SK-N-SH treated with all-trans-retinoic acid at 6 μM for 48 hours (cell line): Measurements from ENCODE around the gene KANSL1L.
A peak's percentile ranks its signal among the peaks of the same experiment; 100 is the strongest.

Experiments used
- ATAC-seq: fragments of 200-7000 bp; cut with Tn5 transposase; 3 replicates; pipeline ENCODE4 v1.9.1; 2020; ENCODE audit warnings: mild to moderate bottlenecking, moderate library complexity
- ARNTL ChIP-seq: fragments of 450-650 bp; formaldehyde crosslinking; IDR thresholded peaks from 2 replicates; pipeline ENCODE4 v1.5.0; 2020; ENCODE audit warnings: low read depth, mild to moderate bottlenecking, moderate library complexity, borderline replicate concordance
- BACH2 ChIP-seq: fragments of 250-450 bp; sonication (Bioruptor Pico); IDR thresholded peaks from 2 replicates; pipeline ENCODE4 v1.9.0; 2021; ENCODE audit warnings: mild to moderate bottlenecking, borderline replicate concordance
- ESRRG ChIP-seq: fragments of 250-450 bp; sonication (Bioruptor Pico); IDR thresholded peaks from 2 replicates; pipeline ENCODE4 v1.6.1; 2021; ENCODE audit warnings: mild to moderate bottlenecking
- GLIS3 ChIP-seq: fragments of 250-450 bp; sonication (Bioruptor Pico); IDR thresholded peaks from 2 replicates; pipeline ENCODE4 v1.5.0; 2020; ENCODE audit warnings: mild to moderate bottlenecking, moderate library complexity
- ISL1 ChIP-seq: fragments of 250-450 bp; sonication (Bioruptor Pico); IDR thresholded peaks from 2 replicates; pipeline ENCODE4 v2.1.2; 2022; ENCODE audit warnings: mild to moderate bottlenecking, moderate library complexity
- OSR1 ChIP-seq: fragments of 250-450 bp; sonication (Bioruptor Pico); IDR thresholded peaks from 2 replicates; pipeline ENCODE4 v1.8.0; 2022; ENCODE audit warnings: moderate library complexity, mild to moderate bottlenecking, inconsistent platforms
- PPARA ChIP-seq: fragments of 250-450 bp; sonication (Bioruptor Pico); IDR thresholded peaks from 2 replicates; pipeline ENCODE4 v1.5.0; 2020; ENCODE audit warnings: mild to moderate bottlenecking, borderline replicate concordance
- RARB ChIP-seq: fragments of 250-450 bp; sonication (Bioruptor Pico); IDR thresholded peaks from 2 replicates; pipeline ENCODE4 v1.8.0; 2021; ENCODE audit warnings: mild to moderate bottlenecking, moderate library complexity
- SNAI2 ChIP-seq: fragments of 250-450 bp; sonication (Bioruptor Pico); IDR thresholded peaks from 2 replicates; pipeline ENCODE4 v1.5.0; 2020; ENCODE audit warnings: mild to moderate bottlenecking, moderate library complexity
- TCF4 ChIP-seq: fragments of 250-450 bp; sonication (Bioruptor Pico); IDR thresholded peaks from 2 replicates; pipeline ENCODE4 v1.8.0; 2021; ENCODE audit warnings: mild to moderate bottlenecking, moderate library complexity, borderline replicate concordance
- TOX ChIP-seq: fragments of 250-450 bp; sonication (Bioruptor Pico); IDR thresholded peaks from 2 replicates; pipeline ENCODE4 v1.8.0; 2021; ENCODE audit warnings: mild to moderate bottlenecking, moderate library complexity, borderline replicate concordance
- ZC3H10 ChIP-seq: fragments of 250-450 bp; sonication (Bioruptor Pico); IDR thresholded peaks from 2 replicates; pipeline ENCODE4 v1.5.1; 2021; ENCODE audit warnings: mild to moderate bottlenecking, moderate library complexity
- ZFP3 ChIP-seq: fragments of 250-450 bp; sonication (Bioruptor Pico); IDR thresholded peaks from 2 replicates; pipeline ENCODE4 v1.5.0; 2020; ENCODE audit warnings: mild to moderate bottlenecking, moderate library complexity
- ZFP30 ChIP-seq: fragments of 450-650 bp; formaldehyde crosslinking; IDR thresholded peaks from 2 replicates; pipeline ENCODE4 v1.5.0; 2022; ENCODE audit warnings: mild to moderate bottlenecking, moderate library complexity
- ZNF565 ChIP-seq: fragments of 450-650 bp; formaldehyde crosslinking; conservative IDR thresholded peaks from 2 replicates; pipeline ENCODE4 v1.5.0; 2020; ENCODE audit warnings: low read depth, mild to moderate bottlenecking, moderate library complexity
- ZNF70 ChIP-seq: fragments of 450-650 bp; formaldehyde crosslinking; IDR thresholded peaks from 2 replicates; pipeline ENCODE4 v1.5.0; 2020; ENCODE audit warnings: mild to moderate bottlenecking, moderate library complexity
- ZNF8 ChIP-seq: fragments of 450-650 bp; formaldehyde crosslinking; IDR thresholded peaks from 2 replicates; pipeline ENCODE4 v1.5.0; 2020; ENCODE audit warnings: mild to moderate bottlenecking, moderate library complexity
- TF ChIP-seq, protein P1 (sequence below): fragments of 250-450 bp; sonication (Bioruptor Pico); IDR thresholded peaks from 2 replicates; pipeline ENCODE4 v1.5.0; 2020; ENCODE audit warnings: mild to moderate bottlenecking, moderate library complexity
- TF ChIP-seq, protein P2 (sequence below): fragments of 250-450 bp; sonication (Bioruptor Pico); IDR thresholded peaks from 2 replicates; pipeline ENCODE4 v1.5.1; 2021; ENCODE audit warnings: mild to moderate bottlenecking, moderate library complexity
- TF ChIP-seq, protein P3 (sequence below): fragments of 250-450 bp; sonication (Bioruptor Pico); IDR thresholded peaks from 2 replicates; pipeline ENCODE4 v1.8.0; 2020; ENCODE audit warnings: mild to moderate bottlenecking, moderate library complexity, borderline replicate concordance
- TF ChIP-seq, protein P4 (sequence below): fragments of 250-450 bp; sonication (Bioruptor Pico); IDR thresholded peaks from 2 replicates; pipeline ENCODE4 v1.8.0; 2021; ENCODE audit warnings: low read depth, mild to moderate bottlenecking, moderate library complexity, borderline replicate concordance

Gene KANSL1L

DNA sequence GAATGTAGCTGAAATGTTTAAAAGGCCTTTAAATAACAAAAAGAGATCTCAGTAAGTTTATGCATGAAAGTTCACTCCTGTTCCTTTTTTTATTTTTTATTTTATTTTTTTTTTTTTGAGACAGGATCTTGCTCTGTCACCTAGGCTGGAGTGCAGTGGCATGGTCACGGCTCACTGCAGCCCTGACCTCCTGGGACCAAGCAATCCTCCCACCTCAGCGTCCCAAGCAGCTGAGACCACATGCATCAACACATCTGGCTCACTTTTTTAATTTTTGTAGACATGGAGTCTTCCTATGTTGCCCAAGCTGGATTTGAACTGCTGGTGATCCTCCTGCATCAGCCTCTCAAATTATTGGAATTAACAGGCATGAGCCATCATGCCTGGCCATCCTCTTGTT is 84.3 kb downstream of the KANSL1L start:
- no peak for ATAC-seq
- TF ChIP-seq TCF4 (CRISPR knock-in tag) (no peak), TOX (CRISPR knock-in tag) (no peak)

DNA sequence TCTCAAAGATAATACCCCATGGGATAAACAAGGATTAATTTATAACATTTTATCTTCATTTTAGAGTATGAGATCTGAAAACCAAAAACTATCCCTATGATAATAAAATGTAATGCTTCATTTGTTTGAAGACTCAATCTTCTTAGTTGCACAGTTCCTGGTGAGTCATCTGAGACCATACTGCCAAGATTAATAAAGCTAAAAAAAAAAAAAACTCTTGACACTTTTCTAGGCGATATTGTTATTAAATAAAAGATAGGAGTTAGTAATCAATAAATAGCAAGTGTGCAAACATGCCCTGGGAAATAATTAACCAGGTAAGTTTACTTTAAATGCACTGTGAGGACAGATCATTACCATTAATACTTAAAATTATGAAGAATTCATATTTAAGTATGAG is 84.9 kb downstream of the KANSL1L start:
- no peak for TF ChIP-seq ZNF565 (CRISPR knock-in tag)
- TF ChIP-seq, protein P1, sequence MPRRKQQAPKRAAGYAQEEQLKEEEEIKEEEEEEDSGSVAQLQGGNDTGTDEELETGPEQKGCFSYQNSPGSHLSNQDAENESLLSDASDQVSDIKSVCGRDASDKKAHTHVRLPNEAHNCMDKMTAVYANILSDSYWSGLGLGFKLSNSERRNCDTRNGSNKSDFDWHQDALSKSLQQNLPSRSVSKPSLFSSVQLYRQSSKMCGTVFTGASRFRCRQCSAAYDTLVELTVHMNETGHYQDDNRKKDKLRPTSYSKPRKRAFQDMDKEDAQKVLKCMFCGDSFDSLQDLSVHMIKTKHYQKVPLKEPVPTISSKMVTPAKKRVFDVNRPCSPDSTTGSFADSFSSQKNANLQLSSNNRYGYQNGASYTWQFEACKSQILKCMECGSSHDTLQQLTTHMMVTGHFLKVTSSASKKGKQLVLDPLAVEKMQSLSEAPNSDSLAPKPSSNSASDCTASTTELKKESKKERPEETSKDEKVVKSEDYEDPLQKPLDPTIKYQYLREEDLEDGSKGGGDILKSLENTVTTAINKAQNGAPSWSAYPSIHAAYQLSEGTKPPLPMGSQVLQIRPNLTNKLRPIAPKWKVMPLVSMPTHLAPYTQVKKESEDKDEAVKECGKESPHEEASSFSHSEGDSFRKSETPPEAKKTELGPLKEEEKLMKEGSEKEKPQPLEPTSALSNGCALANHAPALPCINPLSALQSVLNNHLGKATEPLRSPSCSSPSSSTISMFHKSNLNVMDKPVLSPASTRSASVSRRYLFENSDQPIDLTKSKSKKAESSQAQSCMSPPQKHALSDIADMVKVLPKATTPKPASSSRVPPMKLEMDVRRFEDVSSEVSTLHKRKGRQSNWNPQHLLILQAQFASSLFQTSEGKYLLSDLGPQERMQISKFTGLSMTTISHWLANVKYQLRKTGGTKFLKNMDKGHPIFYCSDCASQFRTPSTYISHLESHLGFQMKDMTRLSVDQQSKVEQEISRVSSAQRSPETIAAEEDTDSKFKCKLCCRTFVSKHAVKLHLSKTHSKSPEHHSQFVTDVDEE = no peak
- ATAC-seq = no peak

DNA sequence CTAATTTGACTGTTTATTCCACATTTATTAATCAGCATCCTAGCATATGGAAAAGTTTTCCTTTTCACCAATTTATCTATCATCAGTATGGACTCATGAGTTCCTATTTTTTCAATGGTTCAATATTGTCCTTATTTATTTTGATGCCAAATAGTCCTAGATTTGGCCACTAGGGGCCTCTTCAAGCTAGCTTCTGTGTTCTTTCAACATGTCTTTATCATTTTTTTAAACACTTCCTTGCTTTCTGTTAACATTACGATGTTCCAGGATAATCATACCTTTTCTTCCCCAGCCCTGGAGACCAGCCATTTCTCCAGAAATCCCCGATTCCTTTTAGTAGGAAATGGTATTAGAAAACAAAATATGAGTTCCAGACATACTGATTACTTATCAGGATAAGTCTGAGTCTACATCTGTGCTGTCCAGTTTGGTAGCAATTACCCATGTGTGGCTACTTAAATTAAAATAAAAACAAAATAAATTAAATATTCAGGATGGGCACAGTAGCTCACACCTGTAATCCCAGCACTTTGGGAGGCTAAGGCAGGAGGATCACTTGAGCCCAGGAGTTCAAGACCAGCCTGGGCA is 98.2 kb downstream of the KANSL1L start:
- TF ChIP-seq, protein P2, sequence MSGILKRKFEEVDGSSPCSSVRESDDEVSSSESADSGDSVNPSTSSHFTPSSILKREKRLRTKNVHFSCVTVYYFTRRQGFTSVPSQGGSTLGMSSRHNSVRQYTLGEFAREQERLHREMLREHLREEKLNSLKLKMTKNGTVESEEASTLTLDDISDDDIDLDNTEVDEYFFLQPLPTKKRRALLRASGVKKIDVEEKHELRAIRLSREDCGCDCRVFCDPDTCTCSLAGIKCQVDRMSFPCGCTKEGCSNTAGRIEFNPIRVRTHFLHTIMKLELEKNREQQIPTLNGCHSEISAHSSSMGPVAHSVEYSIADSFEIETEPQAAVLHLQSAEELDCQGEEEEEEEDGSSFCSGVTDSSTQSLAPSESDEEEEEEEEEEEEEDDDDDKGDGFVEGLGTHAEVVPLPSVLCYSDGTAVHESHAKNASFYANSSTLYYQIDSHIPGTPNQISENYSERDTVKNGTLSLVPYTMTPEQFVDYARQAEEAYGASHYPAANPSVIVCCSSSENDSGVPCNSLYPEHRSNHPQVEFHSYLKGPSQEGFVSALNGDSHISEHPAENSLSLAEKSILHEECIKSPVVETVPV (CRISPR knock-in tag) = no peak
- TF ChIP-seq TCF4 (CRISPR knock-in tag) (no peak), PPARA (CRISPR knock-in tag) (no peak), ZC3H10 (CRISPR knock-in tag) (no peak), OSR1 (CRISPR knock-in tag) (no peak), ESRRG (CRISPR knock-in tag) (no peak), GLIS3 (no peak), RARB (CRISPR knock-in tag) (no peak), ZFP3 (CRISPR knock-in tag) (no peak), ZNF8 (CRISPR knock-in tag) (no peak), TOX (CRISPR knock-in tag) (no peak), BACH2 (CRISPR knock-in tag) (no peak), ISL1 (CRISPR knock-in tag) (no peak), SNAI2 (CRISPR knock-in tag) (no peak)
- peak; percentile 89 for ATAC-seq

DNA sequence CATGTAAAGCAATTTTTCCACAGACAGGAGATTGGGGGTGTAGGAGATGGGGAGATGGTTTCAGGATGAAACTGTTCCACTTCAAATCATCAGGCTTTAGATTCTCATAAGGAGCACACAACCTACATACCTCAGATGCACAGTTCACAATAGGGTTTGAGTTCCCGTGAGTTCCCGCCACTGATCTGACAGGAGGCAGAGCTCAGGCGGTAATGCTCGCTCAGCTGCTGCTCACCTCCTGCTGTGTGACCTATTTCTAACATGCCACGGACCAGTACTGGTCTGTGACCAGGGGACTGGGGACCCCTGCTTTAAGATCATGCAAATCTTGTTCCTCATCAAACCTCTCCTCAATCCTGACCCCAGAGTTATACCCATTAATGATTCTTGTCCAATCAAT is 98.7 kb downstream of the KANSL1L start:
- ATAC-seq = no peak
- TF ChIP-seq, protein P2 (CRISPR knock-in tag) = no peak

DNA sequence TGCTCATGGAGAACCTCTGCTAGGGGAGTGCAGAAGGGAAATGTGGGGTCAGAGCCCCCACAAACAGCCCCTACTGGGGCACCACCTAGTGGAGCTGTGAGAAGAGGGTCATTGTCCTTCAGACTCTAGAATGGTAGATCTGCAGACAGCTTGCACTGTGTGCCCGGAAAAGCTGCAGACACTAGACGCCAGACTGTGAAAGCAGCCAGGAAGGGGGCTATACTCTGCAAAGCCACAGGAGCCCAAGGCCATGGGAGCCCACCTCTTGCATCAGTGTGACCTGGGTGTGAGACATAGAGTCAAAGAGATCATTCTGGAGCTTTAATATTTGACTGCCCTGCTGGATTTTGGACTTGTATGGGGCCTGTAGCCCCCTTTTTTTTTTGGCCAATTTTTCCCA is 107.9 kb downstream of the KANSL1L start:
- ATAC-seq = no peak
- no peak for TF ChIP-seq ISL1 (CRISPR knock-in tag)
- TF ChIP-seq, protein P1 = no peak
- no peak for TF ChIP-seq ZNF70 (CRISPR knock-in tag)
- no peak for TF ChIP-seq ZC3H10 (CRISPR knock-in tag)
- TF ChIP-seq GLIS3 = no peak
- TF ChIP-seq PPARA (CRISPR knock-in tag) = no peak
- TF ChIP-seq ZNF8 (CRISPR knock-in tag) = no peak
- TF ChIP-seq ESRRG (CRISPR knock-in tag) = no peak
- TF ChIP-seq ARNTL (CRISPR knock-in tag) = no peak
- TF ChIP-seq, protein P3, sequence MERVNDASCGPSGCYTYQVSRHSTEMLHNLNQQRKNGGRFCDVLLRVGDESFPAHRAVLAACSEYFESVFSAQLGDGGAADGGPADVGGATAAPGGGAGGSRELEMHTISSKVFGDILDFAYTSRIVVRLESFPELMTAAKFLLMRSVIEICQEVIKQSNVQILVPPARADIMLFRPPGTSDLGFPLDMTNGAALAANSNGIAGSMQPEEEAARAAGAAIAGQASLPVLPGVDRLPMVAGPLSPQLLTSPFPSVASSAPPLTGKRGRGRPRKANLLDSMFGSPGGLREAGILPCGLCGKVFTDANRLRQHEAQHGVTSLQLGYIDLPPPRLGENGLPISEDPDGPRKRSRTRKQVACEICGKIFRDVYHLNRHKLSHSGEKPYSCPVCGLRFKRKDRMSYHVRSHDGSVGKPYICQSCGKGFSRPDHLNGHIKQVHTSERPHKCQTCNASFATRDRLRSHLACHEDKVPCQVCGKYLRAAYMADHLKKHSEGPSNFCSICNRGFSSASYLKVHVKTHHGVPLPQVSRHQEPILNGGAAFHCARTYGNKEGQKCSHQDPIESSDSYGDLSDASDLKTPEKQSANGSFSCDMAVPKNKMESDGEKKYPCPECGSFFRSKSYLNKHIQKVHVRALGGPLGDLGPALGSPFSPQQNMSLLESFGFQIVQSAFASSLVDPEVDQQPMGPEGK (CRISPR knock-in tag) = no peak
- TF ChIP-seq, protein P4, sequence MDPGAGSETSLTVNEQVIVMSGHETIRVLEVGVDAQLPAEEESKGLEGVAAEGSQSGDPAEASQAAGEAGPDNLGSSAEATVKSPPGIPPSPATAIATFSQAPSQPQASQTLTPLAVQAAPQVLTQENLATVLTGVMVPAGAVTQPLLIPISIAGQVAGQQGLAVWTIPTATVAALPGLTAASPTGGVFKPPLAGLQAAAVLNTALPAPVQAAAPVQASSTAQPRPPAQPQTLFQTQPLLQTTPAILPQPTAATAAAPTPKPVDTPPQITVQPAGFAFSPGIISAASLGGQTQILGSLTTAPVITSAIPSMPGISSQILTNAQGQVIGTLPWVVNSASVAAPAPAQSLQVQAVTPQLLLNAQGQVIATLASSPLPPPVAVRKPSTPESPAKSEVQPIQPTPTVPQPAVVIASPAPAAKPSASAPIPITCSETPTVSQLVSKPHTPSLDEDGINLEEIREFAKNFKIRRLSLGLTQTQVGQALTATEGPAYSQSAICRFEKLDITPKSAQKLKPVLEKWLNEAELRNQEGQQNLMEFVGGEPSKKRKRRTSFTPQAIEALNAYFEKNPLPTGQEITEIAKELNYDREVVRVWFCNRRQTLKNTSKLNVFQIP (CRISPR knock-in tag) = no peak
- no peak for TF ChIP-seq ZFP30
- no peak for TF ChIP-seq SNAI2 (CRISPR knock-in tag)
- no peak for TF ChIP-seq TCF4 (CRISPR knock-in tag)
